Loucy (cell line): ENCODE measurements around the gene CD226.
"Not testable (repeated sequence)": the region's sequence is repeated elsewhere in the genome, so short reads cannot be mapped to it uniquely, and the experiment has no call there.

Source experiments
- H2AFZ ChIP-seq: fragments of 200-600 bp; sonication (generic); 2 replicates; pipeline ENCODE4 v1.6.0; 2016; ENCODE audit warnings: antibody characterized with exemption, mild to moderate bottlenecking, low read length, moderate library complexity
- H3F3A ChIP-seq: fragments of 200-600 bp; 2 replicates; pipeline ENCODE4 v1.6.0; 2016; ENCODE audit warnings: antibody characterized with exemption, low read depth, mild to moderate bottlenecking
- H3K27me3 ChIP-seq: fragments of 200-600 bp; sonication (generic); 2 replicates; pipeline ENCODE4 v1.6.1; 2014; ENCODE audit warnings: low read length, mild to moderate bottlenecking; ENCODE audit not compliant: insufficient read depth, poor library complexity, severe bottlenecking
- H3K36me3 ChIP-seq: fragments of 200-600 bp; sonication (generic); 2 replicates; pipeline ENCODE4 v1.6.1; 2016; ENCODE audit warnings: low read length; ENCODE audit not compliant: insufficient read depth
- H3K4me1 ChIP-seq: fragments of 200-600 bp; sonication (generic); 2 replicates; pipeline ENCODE4 v1.5.1; 2014; ENCODE audit warnings: low read length, mild to moderate bottlenecking; ENCODE audit not compliant: insufficient read depth, poor library complexity, severe bottlenecking
- H3K4me2 ChIP-seq: fragments of 200-600 bp; sonication (generic); 2 replicates; pipeline ENCODE4 v1.6.0; 2014; ENCODE audit warnings: antibody characterized with exemption, low read length, low read depth, mild to moderate bottlenecking; ENCODE audit not compliant: poor library complexity, severe bottlenecking
- H3K4me3 ChIP-seq: fragments of 200-600 bp; sonication (generic); 2 replicates; pipeline ENCODE4 v1.5.1; 2014; ENCODE audit warnings: low read length, mild to moderate bottlenecking, mixed read lengths; ENCODE audit not compliant: poor library complexity, severe bottlenecking
- H3K79me2 ChIP-seq: fragments of 200-600 bp; sonication (generic); 2 replicates; pipeline ENCODE4 v1.6.1; 2014; ENCODE audit warnings: low read length; ENCODE audit not compliant: insufficient read depth
- H3K9ac ChIP-seq: fragments of 200-600 bp; sonication (generic); 2 replicates; pipeline ENCODE4 v1.6.0; 2014; ENCODE audit warnings: mild to moderate bottlenecking, low read depth, low read length, moderate library complexity; ENCODE audit not compliant: poor library complexity, severe bottlenecking
- H3K9me2 ChIP-seq: fragments of 200-600 bp; sonication (generic); replicated peaks from 2 replicates; pipeline ENCODE4 v1.6.1; 2016; ENCODE audit warnings: low read depth, low read length, mixed read lengths
- H3K9me3 ChIP-seq: fragments of 200-600 bp; sonication (generic); 2 replicates; pipeline ENCODE4 v1.6.1; 2014; ENCODE audit warnings: mild to moderate bottlenecking, antibody characterized with exemption, low read length, low read depth; ENCODE audit not compliant: insufficient read depth
- H4K20me1 ChIP-seq: fragments of 200-600 bp; sonication (generic); 2 replicates; pipeline ENCODE4 v1.6.0; 2014; ENCODE audit warnings: antibody characterized with exemption, low read length, mild to moderate bottlenecking; ENCODE audit not compliant: insufficient read depth, poor library complexity, severe bottlenecking
- CTCF ChIP-seq: fragments of 200-600 bp; sonication (generic); conservative IDR thresholded peaks from 2 replicates; pipeline ENCODE4 v1.5.1; 2014; ENCODE audit warnings: mild to moderate bottlenecking, antibody characterized with exemption, low read length
- EZH2phosphoT487 ChIP-seq: fragments of 200-600 bp; IDR thresholded peaks from 2 replicates; pipeline ENCODE4 v1.6.1; 2018; ENCODE audit warnings: antibody characterized with exemption, mild to moderate bottlenecking, moderate library complexity, borderline replicate concordance

Gene CD226

GRCh38 chr18:69883781-69884180 lies 63.9 kb downstream of the CD226 start:
- Histone ChIP-seq H4K20me1 (no peaks in the 10 kb centered on the region), H3K79me2 (no peaks in the 10 kb centered on the region), H3K9ac (no peak overlapping the region), H3K9me2 (no peaks in the 10 kb centered on the region), H3K4me1 (peaks cover 37% of the 10 kb centered on the region), H3K9me3 (no peaks in the 10 kb centered on the region), H3K36me3 (no peaks in the 10 kb centered on the region), H3F3A (no peaks in the 10 kb centered on the region), H3K4me2 (no peak overlapping the region), H3K27me3 (no peaks in the 10 kb centered on the region), H3K4me3 (no peak overlapping the region), H2AFZ (no peak overlapping the region)
- TF ChIP-seq EZH2phosphoT487 (no peak), CTCF (no peak)

- Histone ChIP-seq H3K4me2 (peak overlapping the region; percentile 21), H3K9me3 (no peaks in the 10 kb centered on the region), H3K4me3 (peak overlapping the region; percentile 16), H3K36me3 (no peaks in the 10 kb centered on the region), H3K27me3 (no peaks in the 10 kb centered on the region), H4K20me1 (no peaks in the 10 kb centered on the region), H3F3A (no peaks in the 10 kb centered on the region), H3K79me2 (no peaks in the 10 kb centered on the region), H3K9me2 (no peaks in the 10 kb centered on the region), H3K4me1 (peaks cover 37% of the 10 kb centered on the region), H2AFZ (no peak overlapping the region), H3K9ac (peak overlapping the region; percentile 16)
- no peak for TF ChIP-seq CTCF
- no peak for TF ChIP-seq EZH2phosphoT487
Observed at GRCh38 chr18:69882965-69883668, 64.6 kb downstream of the CD226 start.

GRCh38 chr18:69880083-69880482 lies 67.6 kb downstream of the CD226 start:
- Histone ChIP-seq H3K79me2 (no peaks in the 10 kb centered on the region), H3K4me3 (no peak overlapping the region), H3K4me1 (peaks cover 32% of the 10 kb centered on the region), H3K9me3 (no peaks in the 10 kb centered on the region), H3F3A (no peaks in the 10 kb centered on the region), H3K9ac (no peak overlapping the region), H3K27me3 (no peaks in the 10 kb centered on the region), H2AFZ (no peak overlapping the region), H4K20me1 (no peaks in the 10 kb centered on the region), H3K36me3 (no peaks in the 10 kb centered on the region), H3K9me2 (no peaks in the 10 kb centered on the region), H3K4me2 (no peak overlapping the region)
- TF ChIP-seq EZH2phosphoT487: no peak
- TF ChIP-seq CTCF: no peak

- not testable (repeated sequence) for H2AFZ ChIP-seq, H3K4me2 ChIP-seq, H3K9me2 ChIP-seq, H3K27me3 ChIP-seq, H3K4me3 ChIP-seq, H3K9me3 ChIP-seq, H3K9ac ChIP-seq, H3K36me3 ChIP-seq, H4K20me1 ChIP-seq, H3F3A ChIP-seq, H3K79me2 ChIP-seq
- H3K4me1 ChIP-seq: peaks cover 27% of the 10 kb centered on the region
Observed at GRCh38 chr18:69879051-69879450, 68.6 kb downstream of the CD226 start.
